HepG2 (cell line): ENCODE measurements around the gene TLCD3B.

Experiments used
- CTCF ChIP-seq: sonication (generic); formaldehyde crosslinking; IDR thresholded peaks from 2 replicates; pipeline ENCODE4 v1.5.0; 2020; ENCODE audit warnings: mild to moderate bottlenecking, missing genetic modification reagents, moderate library complexity
- DRAP1 ChIP-seq: IDR thresholded peaks from 2 replicates; pipeline ENCODE4 v1.6.1; 2016; ENCODE audit warnings: missing genetic modification reagents, missing compliant biosample characterization
- PHF8 ChIP-seq: sonication (generic); formaldehyde crosslinking; IDR thresholded peaks from 2 replicates; pipeline ENCODE4 v1.5.0; 2020; ENCODE audit warnings: missing genetic modification reagents
- TCF7L2 ChIP-seq: IDR thresholded peaks from 2 replicates; pipeline ENCODE4 v1.6.1; 2011; ENCODE audit warnings: mild to moderate bottlenecking, low read depth, low read length, moderate library complexity
- ZMYM4 ChIP-seq: sonication (generic); formaldehyde crosslinking; IDR thresholded peaks from 2 replicates; pipeline ENCODE4 v1.8.1; 2023; ENCODE audit warnings: mild to moderate bottlenecking, missing genetic modification reagents
- ZNF121 ChIP-seq: sonication (generic); formaldehyde crosslinking; IDR thresholded peaks from 2 replicates; pipeline ENCODE4 v1.5.0; 2020; ENCODE audit warnings: mild to moderate bottlenecking, missing genetic modification reagents
- ZNF33A ChIP-seq: sonication (generic); formaldehyde crosslinking; IDR thresholded peaks from 2 replicates; pipeline ENCODE4 v1.5.1; 2020; ENCODE audit warnings: missing genetic modification reagents, mild to moderate bottlenecking, moderate library complexity, borderline replicate concordance

- TF ChIP-seq DRAP1 (CRISPR knock-in tag) (no peak), PHF8 (CRISPR knock-in tag) (no peak), ZNF33A (CRISPR knock-in tag) (no peak), TCF7L2 (no peak), ZNF121 (CRISPR knock-in tag) (no peak), CTCF (CRISPR knock-in tag) (no peak), ZMYM4 (CRISPR knock-in tag) (no peak)
These were observed 20.9 kb downstream of the TLCD3B start for GRCh38 chr16:30009990-30010843.
